Stimulated activated CD8-positive, alpha-beta memory T cell treated with anti-CD3 and anti-CD28 coated beads, Interleukin-12 subunit alpha, Interleukin-12 subunit beta, amount 100 ng/mL, for 1 hour (primary cell): ENCODE measurements around the gene FREM2.

Experiments
- DNase-seq: peaks from one replicate; pipeline ENCODE4 v3.0.0-alpha.2; 2020; ENCODE audit warnings: low read depth

The FREM2 gene

DNA sequence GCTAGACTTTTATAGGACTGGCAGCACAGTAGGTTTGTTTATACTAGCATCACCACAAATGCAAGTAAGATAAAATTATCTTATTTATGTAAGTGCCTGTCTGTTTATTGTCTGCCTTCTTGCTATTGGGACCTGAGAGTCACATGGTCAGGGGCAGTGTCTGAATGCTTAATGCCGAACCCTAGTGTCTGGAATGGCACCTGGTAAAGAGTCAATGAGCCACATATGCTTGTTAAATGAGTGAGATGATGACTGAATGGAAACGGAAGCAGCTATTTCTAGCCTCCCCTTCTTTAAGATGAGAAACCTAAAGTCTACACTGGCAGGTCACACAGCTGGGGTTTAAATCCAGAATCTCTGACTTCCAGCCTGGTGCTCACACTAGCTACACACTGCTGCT, 211.6 kb downstream of the FREM2 start:
- DNase-seq: no peak

GRCh38 chr13:38899571-38899970, 212.7 kb downstream of the FREM2 start:
- DNase-seq: no peak

DNA sequence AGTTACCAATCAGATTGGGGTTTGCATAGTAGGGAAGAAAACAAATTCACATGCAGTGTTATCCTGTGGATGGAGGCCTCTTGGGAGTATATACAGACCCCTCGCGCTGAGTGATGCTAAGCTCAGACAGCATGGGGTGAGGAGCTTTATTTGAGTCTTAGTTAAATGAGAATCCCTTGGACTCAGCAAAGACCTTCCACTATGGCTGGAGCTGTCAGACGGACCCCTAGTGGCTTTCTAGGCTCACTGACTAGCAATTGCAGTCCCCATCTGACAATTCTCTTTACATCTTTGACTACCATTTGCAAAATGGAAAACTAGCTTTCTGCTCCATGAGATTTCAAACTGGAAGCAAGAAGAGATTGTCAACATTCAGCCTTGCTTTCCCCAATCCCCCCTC, 213.3 kb downstream of the FREM2 start:
- DNase-seq: no peak

- DNase-seq: no peak
These were observed 215.7 kb downstream of the FREM2 start for GRCh38 chr13:38902551-38902950.

DNA sequence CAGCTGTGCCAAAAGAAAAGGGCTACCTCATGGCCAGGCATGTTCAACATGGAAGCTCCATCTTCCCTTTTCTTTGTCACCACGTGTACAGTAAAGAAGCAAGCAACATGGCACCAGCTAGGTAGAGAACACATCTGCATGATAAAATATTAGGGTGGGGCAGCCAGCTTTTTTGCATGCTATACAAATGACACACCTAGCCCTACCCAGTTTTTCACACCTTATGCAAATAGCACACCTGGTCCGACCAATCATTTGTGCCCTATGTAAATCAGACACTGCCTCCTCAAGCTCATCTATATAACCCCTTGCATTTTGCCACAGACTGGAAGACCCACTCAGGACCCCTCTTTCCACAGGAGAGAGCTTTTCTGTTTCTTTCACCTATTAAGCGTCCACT, 218.2 kb downstream of the FREM2 start:
- DNase-seq: no peak

DNA sequence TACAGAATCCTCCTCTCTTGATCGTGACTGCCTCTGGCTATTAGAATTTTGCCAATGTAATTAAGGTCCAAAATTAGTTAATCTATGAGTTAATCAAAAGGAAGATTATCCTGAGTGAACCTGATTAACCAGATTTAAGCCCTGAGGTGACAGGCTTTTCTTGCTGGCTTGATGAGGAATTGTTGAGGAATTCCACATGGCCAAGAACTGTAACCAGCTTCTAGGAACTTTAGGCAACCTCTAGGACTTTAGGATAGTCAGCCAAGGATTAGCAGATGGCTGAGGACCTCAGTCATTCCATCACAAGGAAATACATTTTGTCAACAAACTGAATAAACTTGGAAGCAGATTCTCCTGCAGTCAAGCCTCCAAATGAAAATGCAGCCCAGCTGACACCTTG, 219.0 kb downstream of the FREM2 start:
- no peak for DNase-seq

DNA sequence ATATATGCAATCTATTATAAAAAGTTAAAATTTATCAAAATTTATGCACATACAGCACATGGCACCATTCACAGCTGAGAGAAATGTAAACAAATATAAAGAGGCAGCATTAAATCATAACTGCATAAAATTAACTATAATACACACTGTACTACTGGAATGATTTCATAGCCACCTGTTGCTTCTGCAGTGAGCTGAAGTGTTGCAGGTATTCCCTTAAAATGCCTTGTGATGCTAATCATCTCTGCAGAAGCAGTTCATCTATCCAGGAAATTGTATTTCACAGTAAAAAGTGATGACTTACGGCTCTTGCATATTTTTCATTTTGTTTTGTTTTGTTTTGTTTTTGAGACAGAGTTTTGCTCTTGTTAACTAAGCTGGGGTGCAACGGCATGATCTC, 221.7 kb downstream of the FREM2 start:
- no peak for DNase-seq

DNA sequence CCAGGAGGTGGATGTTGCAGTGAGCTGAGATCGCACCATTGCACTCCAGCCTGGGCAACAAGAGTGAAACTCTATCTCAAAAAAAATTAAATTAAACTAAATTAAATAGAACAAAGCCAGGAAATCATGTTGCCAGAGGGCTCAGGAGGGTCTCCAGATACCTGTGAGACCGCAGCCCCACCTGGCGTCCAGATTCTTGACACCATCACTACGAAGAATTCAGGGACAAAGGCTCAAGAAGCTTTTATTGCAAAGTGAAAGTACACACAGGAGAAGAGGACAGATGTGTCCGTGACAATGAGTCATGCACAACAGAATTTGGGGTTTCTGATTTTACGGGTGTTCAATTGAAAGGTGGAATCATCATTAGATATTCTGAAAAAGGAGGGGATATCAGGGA, 227.2 kb downstream of the FREM2 start:
- no peak for DNase-seq

- DNase-seq: no peak
These were observed 234.2 kb downstream of the FREM2 start for GRCh38 chr13:38921081-38921480.

DNA sequence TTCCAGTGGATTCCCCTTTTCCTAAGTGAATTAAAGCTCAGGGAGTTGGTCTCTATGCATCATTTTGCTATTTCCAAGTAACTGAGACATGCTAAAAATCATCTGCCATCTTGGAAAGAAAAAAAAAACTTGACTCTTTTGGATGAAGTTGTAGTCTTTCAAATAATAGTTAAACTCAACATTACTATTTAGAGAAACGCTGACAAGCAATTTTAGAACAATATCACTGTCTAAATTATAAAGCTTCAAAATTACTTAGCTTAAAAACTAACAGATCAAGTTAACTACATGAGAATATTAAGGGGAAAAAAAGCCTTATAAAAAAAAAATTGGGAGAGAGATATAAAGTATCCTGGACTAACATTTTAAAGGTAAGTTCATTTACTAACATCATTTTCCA, 235.3 kb downstream of the FREM2 start:
- DNase-seq: no peak

DNA sequence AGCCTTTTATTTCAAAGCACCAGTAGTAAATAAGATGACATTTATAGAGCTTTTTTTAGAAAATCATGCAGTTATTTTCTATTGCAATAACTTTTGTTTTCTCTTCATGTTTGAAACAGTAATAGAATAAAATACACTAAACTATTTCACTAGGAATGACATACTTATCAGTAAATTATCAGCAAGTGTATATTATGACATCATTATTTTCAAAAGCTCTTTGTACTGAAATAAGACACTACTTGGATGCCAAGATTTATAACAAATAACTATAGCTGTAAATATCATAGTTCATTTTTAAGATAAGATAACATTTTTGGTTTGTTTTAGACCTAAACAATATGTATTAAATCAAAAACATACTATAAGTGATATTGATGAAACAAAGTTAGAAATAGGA, 246.9 kb downstream of the FREM2 start:
- no peak for DNase-seq
